ENCODE data around the gene GALNT2.

GALNT2 gene

DNA sequence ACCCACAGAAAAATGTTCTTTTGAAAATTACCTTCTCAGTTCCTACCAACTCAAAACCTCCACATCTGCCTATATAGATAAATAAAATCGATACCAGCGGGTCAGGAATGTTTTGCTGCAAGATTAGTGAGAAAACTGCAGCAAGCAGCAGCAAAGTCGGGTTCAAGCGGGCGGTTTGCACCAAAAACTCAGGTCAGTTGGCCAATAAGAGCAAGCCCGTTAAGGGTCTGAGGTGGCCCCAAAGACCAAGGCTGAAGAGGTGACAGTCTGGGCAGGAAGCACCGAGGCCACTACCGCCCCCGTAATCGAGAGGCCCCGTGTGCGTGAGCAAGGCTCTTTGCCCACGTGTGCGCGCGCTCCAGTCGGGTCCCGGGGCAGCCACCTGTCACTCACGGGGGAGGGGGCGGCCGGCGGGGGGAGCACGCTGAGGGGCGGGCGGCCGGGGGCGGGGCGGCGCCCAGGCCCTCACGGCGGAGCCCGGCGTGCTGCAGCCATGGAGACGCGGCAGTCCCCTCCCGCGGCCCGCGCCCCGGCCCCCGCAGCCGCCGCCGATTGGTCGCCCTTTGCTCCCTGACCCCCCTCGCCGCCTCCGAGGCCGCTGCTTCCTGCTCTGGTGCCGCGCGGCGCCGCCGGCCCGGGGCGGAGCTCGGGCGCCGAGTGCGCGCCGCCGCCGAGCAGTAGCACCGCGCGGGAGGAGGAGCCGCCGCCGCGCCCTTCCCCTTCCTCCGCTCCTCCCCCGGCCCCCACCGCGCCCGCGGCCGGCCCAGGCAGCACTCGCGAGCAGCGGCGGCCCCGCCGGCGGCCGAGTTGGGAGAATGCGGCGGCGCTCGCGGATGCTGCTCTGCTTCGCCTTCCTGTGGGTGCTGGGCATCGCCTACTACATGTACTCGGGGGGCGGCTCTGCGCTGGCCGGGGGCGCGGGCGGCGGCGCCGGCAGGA is at the start of gene GALNT2:
Gene GALNT2 (plus strand): TSS at position 773 of the 939 bp plus-strand sequence. CDS start 43 bp downstream, at position 816.
- in situ Hi-C loops (cut with MboI; ENCODE audit: low sequenced_read_pairs), result no loop called here
- peak; percentile 86 to 93 for DNase-seq (ENCODE audit: low spot score in 2 of 2)
- Histone ChIP-seq H3K36me3 (replicated peaks) (no peaks in the 10 kb centered on the region), H3K27me3 (ENCODE audit: low read depth) (no peaks in the 10 kb centered on the region), H3K9me3 (no peaks in the 10 kb centered on the region), H3K4me1 (peaks cover 19% of the 10 kb centered on the region), H3K4me3 (peak within 1 kb of the TSS; percentile 73)

DNA sequence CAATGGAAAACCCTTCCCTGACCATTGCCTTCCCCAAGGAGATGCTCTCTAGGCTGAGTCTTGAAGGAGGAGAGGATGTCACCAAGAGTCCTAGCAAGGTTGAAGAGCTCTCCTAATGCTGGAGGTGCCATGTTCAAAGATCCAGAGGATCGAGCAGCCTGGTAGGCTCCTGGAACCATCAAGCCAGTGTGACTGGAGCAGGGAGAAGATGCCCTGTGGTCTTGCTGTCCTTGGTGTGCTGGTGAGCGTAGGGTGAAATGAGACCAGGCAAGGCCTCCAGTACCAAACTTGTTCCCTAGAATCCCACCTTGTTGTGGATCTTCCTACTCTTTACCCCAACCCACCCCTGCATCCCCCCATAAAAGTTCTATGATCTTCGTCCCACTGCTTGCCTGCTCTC is 46.6 kb upstream of the GALNT2 start:
- H3K36me3 ChIP-seq (replicated peaks), result no peaks in the 10 kb centered on the region
- H3K4me1 ChIP-seq, result no peaks in the 10 kb centered on the region
- H3K9me3 ChIP-seq, result no peaks in the 10 kb centered on the region
- H3K27me3 ChIP-seq (ENCODE audit: low read depth), result no peaks in the 10 kb centered on the region
- no peak overlapping the region for H3K4me3 ChIP-seq
- in situ Hi-C loops (cut with MboI; ENCODE audit: low sequenced_read_pairs), result no loop called here
- DNase-seq (ENCODE audit: low spot score in 2 of 2), result no peak

DNA sequence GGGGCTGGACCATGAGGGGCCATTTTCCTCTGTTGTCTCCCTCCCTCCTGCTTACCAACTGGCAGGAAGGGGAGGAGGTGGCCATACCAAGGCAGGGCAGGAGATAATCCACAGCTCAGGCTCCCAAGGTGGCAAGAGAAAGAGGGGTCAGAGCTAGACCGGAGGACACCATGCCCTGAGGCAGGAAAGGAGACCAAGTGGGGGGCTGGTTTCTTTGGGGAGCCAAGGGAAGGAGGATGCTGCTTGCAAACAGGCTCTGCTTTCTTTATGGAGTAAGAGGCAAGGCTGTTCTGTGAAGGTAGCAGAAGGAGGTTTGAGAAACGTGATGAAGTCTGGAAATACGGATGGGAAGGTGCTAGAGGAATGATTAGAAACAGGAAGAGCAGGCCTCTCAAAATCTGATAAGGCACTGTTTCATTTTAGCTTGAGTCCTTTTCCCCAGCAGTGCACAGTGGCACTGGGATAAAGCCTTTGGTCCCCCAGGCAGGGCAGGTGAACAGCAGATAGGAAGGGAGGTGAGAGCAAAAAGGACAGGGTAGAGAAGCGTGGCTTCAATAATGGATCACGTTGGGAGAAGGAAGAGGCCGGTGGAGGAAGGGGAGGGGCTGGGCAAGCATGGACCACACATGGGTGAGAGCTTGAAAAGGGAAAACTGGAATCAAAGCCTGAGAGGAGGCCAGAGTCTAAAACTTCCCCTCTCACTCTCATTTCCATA is 44.2 kb upstream of the GALNT2 start:
- Histone ChIP-seq H3K9me3 (no peaks in the 10 kb centered on the region), H3K27me3 (ENCODE audit: low read depth) (no peaks in the 10 kb centered on the region), H3K4me3 (no peak overlapping the region), H3K4me1 (no peaks in the 10 kb centered on the region), H3K36me3 (replicated peaks) (no peaks in the 10 kb centered on the region)
- no peak for DNase-seq (ENCODE audit: low spot score in 2 of 2)
- in situ Hi-C loops (cut with MboI; ENCODE audit: low sequenced_read_pairs), result no loop called here

DNA sequence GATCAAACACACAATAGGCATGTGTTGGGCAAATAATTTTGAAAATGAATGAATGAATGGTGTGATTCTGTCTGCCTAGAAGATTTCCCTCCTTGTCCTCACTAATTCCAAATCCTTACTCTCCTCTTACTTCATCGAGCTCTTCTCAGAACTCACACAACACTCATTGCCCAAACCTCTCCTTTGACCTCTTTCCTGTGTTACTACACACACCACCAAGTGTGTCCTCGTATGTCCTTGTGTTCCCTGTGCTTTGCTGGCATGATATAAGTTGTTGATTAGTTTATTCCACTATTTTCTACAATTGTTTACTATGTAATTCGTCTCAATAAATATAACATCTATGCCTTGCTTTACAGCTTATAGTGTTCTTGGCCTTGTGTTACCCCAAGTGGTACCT is 41.4 kb upstream of the GALNT2 start:
- no peaks in the 10 kb centered on the region for H3K27me3 ChIP-seq (ENCODE audit: low read depth)
- in situ Hi-C loops (cut with MboI; ENCODE audit: low sequenced_read_pairs), result no loop called here
- H3K36me3 ChIP-seq (replicated peaks), result no peaks in the 10 kb centered on the region

DNA sequence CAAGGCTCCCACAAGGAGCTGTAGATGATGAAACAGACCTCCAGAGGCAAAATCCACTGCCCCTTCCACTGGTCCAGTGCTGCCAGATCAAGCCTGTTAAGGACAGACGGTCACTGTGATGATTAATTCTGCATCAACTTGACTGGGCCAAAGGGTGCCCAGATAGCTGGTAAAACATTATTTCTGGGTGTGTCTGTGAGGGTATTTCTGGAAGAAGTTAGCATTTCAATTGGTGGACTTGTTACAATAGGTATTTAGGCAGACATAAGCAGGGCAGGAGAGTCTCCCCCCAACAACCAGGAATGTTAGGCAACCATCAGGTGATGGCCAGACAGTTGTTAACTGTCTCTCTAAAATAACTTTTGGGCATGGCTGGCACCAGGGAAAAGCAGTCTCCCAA is 40.9 kb upstream of the GALNT2 start:
- in situ Hi-C loops (cut with MboI; ENCODE audit: low sequenced_read_pairs), result no loop called here
- Histone ChIP-seq H3K4me3 (no peak overlapping the region), H3K36me3 (replicated peaks) (no peaks in the 10 kb centered on the region)

More for the DNA sequence above, 41.4 kb upstream of the GALNT2 start:
- H3K4me1 ChIP-seq, result no peaks in the 10 kb centered on the region
- no peak overlapping the region for H3K4me3 ChIP-seq
- no peak for DNase-seq (ENCODE audit: low spot score in 2 of 2)
- H3K9me3 ChIP-seq, result no peaks in the 10 kb centered on the region

DNA sequence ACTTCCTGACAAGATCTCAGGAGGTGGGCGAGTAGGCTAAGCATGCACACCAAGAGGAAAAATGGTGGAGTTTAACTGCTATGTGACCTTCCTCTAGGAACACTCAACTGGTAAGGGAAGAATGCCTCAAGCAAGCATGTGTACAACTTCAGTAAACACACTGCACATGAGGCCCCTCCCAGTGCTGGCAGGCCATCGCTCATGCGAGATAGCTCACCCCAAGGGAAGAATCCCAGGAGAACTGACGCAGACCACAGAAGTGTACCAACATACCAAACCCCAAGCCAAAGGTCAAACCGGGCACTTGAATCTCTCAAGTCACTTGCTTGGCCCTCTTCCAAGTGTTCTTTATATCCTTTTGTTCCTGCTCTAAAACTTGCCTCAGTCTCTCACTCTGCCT is 40.5 kb upstream of the GALNT2 start:
- Histone ChIP-seq H3K4me3 (no peak overlapping the region), H3K4me1 (no peaks in the 10 kb centered on the region), H3K36me3 (replicated peaks) (no peaks in the 10 kb centered on the region), H3K9me3 (no peaks in the 10 kb centered on the region), H3K27me3 (ENCODE audit: low read depth) (no peaks in the 10 kb centered on the region)
- DNase-seq (ENCODE audit: low spot score in 2 of 2), result no peak
- in situ Hi-C loops (cut with MboI; ENCODE audit: low sequenced_read_pairs), result no loop called here

More for the DNA sequence above, 40.9 kb upstream of the GALNT2 start:
- no peaks in the 10 kb centered on the region for H3K27me3 ChIP-seq (ENCODE audit: low read depth)
- no peaks in the 10 kb centered on the region for H3K9me3 ChIP-seq
- no peak for DNase-seq (ENCODE audit: low spot score in 2 of 2)
- no peaks in the 10 kb centered on the region for H3K4me1 ChIP-seq

DNA sequence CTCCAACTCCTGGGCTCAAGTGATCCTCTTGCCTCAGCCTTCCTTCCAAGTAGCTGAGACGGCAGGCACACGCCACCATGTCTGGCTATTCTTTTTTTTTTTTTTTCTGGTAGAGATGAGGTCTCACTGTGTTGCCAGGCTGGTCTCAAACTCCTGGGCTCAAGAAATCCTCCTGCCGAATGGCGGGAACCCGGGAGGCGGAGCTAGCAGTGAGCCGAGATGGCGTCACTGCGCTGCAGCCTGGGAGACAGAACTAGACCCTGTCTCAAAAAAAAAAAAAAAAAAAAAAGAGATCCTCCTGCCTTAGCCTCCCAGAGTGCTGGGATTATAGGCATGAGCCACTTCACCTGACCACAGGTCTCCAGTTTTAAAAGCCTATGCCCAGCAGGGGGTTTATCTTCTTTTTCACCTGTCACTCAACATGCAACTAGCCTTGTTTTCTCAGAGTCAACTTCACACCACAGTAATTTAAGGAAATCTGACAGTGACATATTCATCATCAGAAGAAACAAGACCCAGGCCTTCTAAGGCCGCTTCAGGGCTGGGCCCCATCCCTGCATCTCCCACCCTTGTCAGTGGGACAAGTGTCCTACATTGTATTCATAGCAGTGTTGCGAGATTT is 38.3 kb upstream of the GALNT2 start:
- no peak for DNase-seq (ENCODE audit: low spot score in 2 of 2)
- no peaks in the 10 kb centered on the region for H3K27me3 ChIP-seq (ENCODE audit: low read depth)
- no peak overlapping the region for H3K4me3 ChIP-seq
- H3K9me3 ChIP-seq, result no peaks in the 10 kb centered on the region
- in situ Hi-C loops (cut with MboI; ENCODE audit: low sequenced_read_pairs), result no loop called here
- H3K4me1 ChIP-seq, result peaks cover 9% of the 10 kb centered on the region; the same call in 1 of the 2 replicates
- H3K36me3 ChIP-seq (replicated peaks), result no peaks in the 10 kb centered on the region

DNA sequence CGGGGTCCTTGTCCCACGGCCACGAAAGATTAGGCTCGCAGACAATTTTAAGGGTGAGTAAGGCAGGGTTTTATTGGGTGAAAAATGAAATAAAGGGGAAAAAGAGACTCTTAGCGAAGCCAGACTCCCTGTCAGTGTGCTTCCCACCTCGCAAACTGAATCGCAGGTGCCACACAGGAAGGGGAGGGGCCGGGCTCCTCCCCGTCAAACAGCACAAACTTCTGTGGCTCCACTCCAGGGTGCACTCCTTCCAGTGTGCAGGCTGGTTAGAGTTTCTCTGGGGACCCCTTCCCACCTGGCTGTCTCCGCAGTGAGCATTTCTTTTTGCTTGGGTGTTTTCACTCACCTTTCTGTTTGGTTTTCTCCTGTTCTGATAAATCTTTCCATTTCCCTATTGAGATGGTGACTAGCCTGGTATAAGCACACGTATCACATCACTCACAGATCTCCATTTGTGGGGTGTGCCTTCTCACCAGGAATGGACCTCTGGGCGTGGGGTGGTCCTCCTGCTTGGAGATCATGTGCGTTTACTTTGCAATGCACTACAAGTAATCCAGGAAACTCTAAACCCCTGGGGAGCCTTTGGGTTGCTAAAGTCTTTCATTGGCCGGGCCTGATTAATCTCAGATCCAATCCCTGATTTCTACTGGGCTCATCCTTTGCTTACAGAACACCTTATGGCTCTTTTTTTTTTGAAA is 37.6 kb upstream of the GALNT2 start:
- H3K9me3 ChIP-seq, result no peaks in the 10 kb centered on the region
- H3K36me3 ChIP-seq (replicated peaks), result no peaks in the 10 kb centered on the region
- no peak overlapping the region for H3K4me3 ChIP-seq
- no peaks in the 10 kb centered on the region for H3K27me3 ChIP-seq (ENCODE audit: low read depth)
- peaks cover 9% of the 10 kb centered on the region; the same call in 1 of the 2 replicates for H3K4me1 ChIP-seq
- DNase-seq (ENCODE audit: low spot score in 2 of 2), result no peak
- in situ Hi-C loops (cut with MboI; ENCODE audit: low sequenced_read_pairs), result no loop called here

DNA sequence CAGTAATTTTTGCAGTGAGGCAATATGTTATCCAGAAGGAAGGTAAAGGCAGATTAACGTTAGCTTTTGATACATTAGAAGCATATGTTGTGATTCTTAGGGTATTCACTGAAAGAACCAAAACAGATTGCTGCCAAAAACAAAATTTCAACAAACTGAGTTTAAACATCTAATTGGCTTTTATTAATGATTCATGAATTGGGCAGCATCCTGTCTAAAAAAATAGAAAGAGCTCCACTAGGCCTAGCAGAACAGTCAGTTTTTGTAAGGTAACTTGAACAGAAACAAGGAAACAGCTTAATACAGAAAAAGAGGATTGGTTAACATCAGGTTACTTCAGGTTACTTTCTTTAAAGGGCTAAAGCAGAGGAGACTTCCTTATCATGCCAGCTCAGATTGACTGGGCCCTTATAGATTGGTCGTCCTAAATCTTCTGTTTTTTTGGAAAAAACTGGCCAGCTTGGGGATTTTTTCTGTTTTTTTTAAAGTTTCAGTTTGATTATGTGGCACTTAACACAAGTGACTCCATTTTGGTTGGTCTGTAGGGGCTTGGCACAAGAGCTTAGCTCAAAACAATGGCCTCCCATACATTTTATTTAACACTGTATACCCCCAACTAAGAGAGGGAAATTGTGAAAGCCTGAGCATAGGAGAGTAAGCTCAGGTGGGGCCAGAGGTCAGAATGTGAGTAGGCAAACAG is 36.8 kb upstream of the GALNT2 start:
- Histone ChIP-seq H3K4me1 (peaks cover 9% of the 10 kb centered on the region; the same call in 1 of the 2 replicates), H3K27me3 (ENCODE audit: low read depth) (no peaks in the 10 kb centered on the region), H3K9me3 (no peaks in the 10 kb centered on the region), H3K36me3 (replicated peaks) (no peaks in the 10 kb centered on the region), H3K4me3 (no peak overlapping the region)
- no peak for DNase-seq (ENCODE audit: low spot score in 2 of 2)
- in situ Hi-C loops (cut with MboI; ENCODE audit: low sequenced_read_pairs), result no loop called here

DNA sequence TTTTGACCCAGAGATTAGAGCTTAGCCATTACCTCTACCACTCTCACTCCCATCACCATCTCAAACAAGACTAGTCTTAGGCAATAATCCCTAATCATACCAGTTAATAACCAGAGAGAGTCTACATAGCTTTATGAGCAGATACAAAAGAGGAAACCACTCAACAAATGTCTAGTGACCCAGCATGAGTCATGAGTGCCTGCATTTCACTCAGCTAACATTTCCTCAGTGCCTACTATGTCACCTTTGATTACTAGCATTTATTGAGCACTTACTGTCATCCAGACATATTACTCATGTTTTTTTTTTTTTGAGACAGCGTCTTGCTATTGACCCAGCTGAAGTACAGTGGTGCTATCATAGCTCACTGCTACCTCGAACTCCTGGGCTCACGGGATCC is 35.9 kb upstream of the GALNT2 start:
- Histone ChIP-seq H3K9me3 (no peaks in the 10 kb centered on the region), H3K36me3 (replicated peaks) (no peaks in the 10 kb centered on the region), H3K27me3 (ENCODE audit: low read depth) (no peaks in the 10 kb centered on the region), H3K4me1 (peaks cover 9% of the 10 kb centered on the region; the same call in 1 of the 2 replicates), H3K4me3 (no peak overlapping the region)
- DNase-seq (ENCODE audit: low spot score in 2 of 2), result no peak
- in situ Hi-C loops (cut with MboI; ENCODE audit: low sequenced_read_pairs), result no loop called here

DNA sequence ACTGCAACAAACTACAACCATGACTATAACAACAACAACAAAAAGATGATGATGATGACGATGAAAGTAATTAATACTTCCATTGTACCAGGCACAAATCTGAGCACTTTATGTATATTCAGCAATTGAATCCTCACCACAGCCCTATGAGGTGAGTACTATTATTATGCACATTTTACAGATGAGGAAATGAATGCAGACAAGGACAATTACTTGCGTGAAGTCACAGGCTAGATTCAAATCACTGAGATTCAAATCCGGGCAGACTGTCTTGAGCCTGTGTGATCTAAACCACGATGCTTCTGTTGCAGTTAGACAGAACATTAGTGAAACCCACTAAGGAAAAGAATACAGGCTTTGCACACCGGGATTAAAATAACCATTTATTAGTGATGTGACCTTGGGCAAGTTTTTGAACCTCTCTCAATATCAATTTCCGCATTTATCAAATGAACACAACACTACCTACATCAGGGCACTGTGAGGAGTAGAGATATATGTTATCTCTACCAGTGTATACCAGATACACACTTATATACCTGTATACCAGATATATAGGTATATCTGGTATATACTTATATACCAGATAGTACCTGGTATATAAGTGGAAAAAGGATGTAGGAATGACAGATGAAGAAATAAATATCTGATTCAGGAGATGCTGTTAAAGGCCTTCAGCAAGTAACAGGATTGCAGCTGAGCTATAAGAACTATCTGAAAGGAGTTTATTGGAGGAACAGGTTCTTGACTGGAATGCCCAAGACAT is 34.3 kb upstream of the GALNT2 start:
- peaks cover 9% of the 10 kb centered on the region; the same call in 1 of the 2 replicates for H3K4me1 ChIP-seq
- in situ Hi-C loops (cut with MboI; ENCODE audit: low sequenced_read_pairs), result no loop called here
- H3K27me3 ChIP-seq (ENCODE audit: low read depth), result no peaks in the 10 kb centered on the region
- no peak overlapping the region for H3K4me3 ChIP-seq
- DNase-seq (ENCODE audit: low spot score in 2 of 2), result peak in 1 of 2 experiments; percentile 24
- H3K36me3 ChIP-seq (replicated peaks), result no peaks in the 10 kb centered on the region
- H3K9me3 ChIP-seq, result no peaks in the 10 kb centered on the region; the same call in 1 of the 2 replicates

DNA sequence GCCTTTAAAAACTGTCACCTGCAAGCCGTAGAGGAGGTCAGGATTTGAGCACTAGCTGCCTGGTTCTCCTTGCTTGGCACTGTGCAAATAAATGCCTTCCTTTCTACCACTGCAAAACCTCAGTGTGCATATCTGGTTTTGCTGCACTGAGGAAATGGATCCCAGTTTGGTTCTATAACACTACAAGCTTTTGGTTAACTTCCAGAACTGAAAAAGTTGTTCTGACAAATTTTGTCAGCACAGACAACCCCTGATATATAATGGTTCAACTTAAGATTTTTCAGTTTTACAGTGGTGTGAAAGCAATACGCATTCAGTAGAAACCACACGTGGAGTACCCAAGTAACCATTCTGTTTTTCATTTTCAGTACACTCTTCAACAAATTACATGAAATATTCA is 29.8 kb upstream of the GALNT2 start:
- no peak overlapping the region for H3K4me3 ChIP-seq
- peaks cover 7% of the 10 kb centered on the region; the same call in 1 of the 2 replicates for H3K4me1 ChIP-seq
- H3K27me3 ChIP-seq (ENCODE audit: low read depth), result no peaks in the 10 kb centered on the region
- H3K9me3 ChIP-seq, result no peaks in the 10 kb centered on the region; the same call in 1 of the 2 replicates
- in situ Hi-C loops (cut with MboI; ENCODE audit: low sequenced_read_pairs), result no loop called here
- DNase-seq (ENCODE audit: low spot score in 2 of 2), result no peak
- H3K36me3 ChIP-seq (replicated peaks), result no peaks in the 10 kb centered on the region

Data from HAP-1 (cell line).